HL-60 (cell line): ENCODE measurements around the gene TSPYL6.

ENCODE experiments used
- DNase-seq, 2 experiments: peaks; one replicate each; pipeline ENCODE4 v3.0.0-alpha.2; 2010 to 2020; ENCODE audit warnings: low read depth in 1 of 2, low spot score in 1 of 2
- H3K27ac ChIP-seq: fragments of 250-450 bp; sonication (Bioruptor Pico); replicated peaks from 2 replicates; pipeline ENCODE4 v1.5.1; 2020; ENCODE audit warnings: mild to moderate bottlenecking, moderate library complexity
- H3K27me3 ChIP-seq: fragments of 250-450 bp; sonication (Bioruptor Pico); 2 replicates; pipeline ENCODE4 v1.5.1; 2021; ENCODE audit warnings: mild to moderate bottlenecking, moderate library complexity; ENCODE audit not compliant: insufficient read depth, poor library complexity, severe bottlenecking
- H3K4me3 ChIP-seq: replicated peaks from 2 replicates; pipeline ENCODE4 v1.5.1; 2011; ENCODE audit warnings: mild to moderate bottlenecking, control low read depth, low read length; ENCODE audit not compliant: insufficient read depth
- GABPA ChIP-seq: IDR thresholded peaks from 2 replicates; pipeline ENCODE4 v1.6.1; 2012; ENCODE audit warnings: low read depth
- POLR2AphosphoS5 ChIP-seq: IDR thresholded peaks from 2 replicates; pipeline ENCODE4 v1.6.1; 2012; ENCODE audit warnings: low read depth
- REST ChIP-seq: IDR thresholded peaks from 2 replicates; pipeline ENCODE4 v1.6.1; 2012; ENCODE audit warnings: low read depth; ENCODE audit not compliant: insufficient replicate concordance
- SPI1 ChIP-seq: IDR thresholded peaks from 2 replicates; pipeline ENCODE4 v1.6.1; 2012; ENCODE audit warnings: low read depth, mild to moderate bottlenecking, borderline replicate concordance
- TF ChIP-seq, protein P1 (sequence below): IDR thresholded peaks from one replicate; pipeline ENCODE4 v1.5.1; 2011; ENCODE audit warnings: low read length, control low read depth, inconsistent platforms; ENCODE audit not compliant: insufficient read depth

TSPYL6 gene

GRCh38 chr2:54287532-54287931, 31.5 kb upstream of the TSPYL6 start:
- TF ChIP-seq REST (no peak), POLR2AphosphoS5 (no peak), GABPA (no peak), SPI1 (no peak)
- TF ChIP-seq, protein P1, sequence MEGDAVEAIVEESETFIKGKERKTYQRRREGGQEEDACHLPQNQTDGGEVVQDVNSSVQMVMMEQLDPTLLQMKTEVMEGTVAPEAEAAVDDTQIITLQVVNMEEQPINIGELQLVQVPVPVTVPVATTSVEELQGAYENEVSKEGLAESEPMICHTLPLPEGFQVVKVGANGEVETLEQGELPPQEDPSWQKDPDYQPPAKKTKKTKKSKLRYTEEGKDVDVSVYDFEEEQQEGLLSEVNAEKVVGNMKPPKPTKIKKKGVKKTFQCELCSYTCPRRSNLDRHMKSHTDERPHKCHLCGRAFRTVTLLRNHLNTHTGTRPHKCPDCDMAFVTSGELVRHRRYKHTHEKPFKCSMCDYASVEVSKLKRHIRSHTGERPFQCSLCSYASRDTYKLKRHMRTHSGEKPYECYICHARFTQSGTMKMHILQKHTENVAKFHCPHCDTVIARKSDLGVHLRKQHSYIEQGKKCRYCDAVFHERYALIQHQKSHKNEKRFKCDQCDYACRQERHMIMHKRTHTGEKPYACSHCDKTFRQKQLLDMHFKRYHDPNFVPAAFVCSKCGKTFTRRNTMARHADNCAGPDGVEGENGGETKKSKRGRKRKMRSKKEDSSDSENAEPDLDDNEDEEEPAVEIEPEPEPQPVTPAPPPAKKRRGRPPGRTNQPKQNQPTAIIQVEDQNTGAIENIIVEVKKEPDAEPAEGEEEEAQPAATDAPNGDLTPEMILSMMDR: no peak
- Histone ChIP-seq H3K4me3 (no peak overlapping the region), H3K27ac (no peak overlapping the region), H3K27me3 (no peaks in the 10 kb centered on the region)
- DNase-seq: no peak

DNA sequence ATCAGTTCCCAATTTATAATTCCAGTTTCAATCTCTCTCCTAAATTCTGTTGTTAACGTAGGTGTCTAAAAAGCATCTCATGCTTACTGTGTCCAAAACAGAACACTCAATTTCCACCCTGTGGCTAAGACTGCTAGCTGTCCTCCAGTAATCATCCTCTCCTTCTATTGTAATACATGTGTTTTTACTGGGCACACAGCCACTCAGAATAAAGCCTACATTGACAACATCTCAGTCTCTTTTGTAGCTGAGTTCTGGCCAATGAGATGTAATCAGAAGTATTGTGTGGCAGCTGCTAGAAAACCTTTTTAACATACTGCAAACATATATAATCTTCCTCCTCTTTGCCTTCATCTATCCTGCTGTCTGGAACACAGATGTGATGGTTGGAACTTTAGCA, 29.4 kb upstream of the TSPYL6 start:
- TF ChIP-seq SPI1 (no peak), GABPA (no peak)
- no peak for DNase-seq
- H3K4me3 ChIP-seq: no peak overlapping the region
- H3K27ac ChIP-seq: no peak overlapping the region
- H3K27me3 ChIP-seq: no peaks in the 10 kb centered on the region

GRCh38 chr2:54284826-54285225, 28.8 kb upstream of the TSPYL6 start:
- Histone ChIP-seq H3K27ac (no peak overlapping the region), H3K4me3 (no peak overlapping the region), H3K27me3 (no peaks in the 10 kb centered on the region)
- TF ChIP-seq POLR2AphosphoS5 (no peak), REST (no peak), SPI1 (no peak), GABPA (no peak)
- TF ChIP-seq, protein P1: no peak
- no peak for DNase-seq

DNA sequence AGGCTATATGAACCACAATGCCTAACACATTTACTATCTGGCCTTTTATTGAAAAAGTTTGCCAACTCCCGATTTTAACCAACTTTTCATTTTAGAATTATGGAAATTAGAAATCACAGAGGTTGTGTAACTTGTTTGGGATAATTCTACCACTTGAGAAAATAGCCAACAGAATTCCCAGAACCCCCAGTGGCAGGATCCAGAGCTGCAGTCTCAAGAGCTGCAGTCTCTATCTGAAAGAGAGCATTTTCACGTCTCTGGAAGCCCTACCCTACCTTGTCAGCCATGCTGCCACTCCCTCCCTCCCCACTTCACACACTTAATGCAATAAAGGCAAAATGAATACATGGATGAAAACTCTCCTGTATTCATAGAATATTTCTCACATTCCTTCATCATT, 23.4 kb upstream of the TSPYL6 start:
- TF ChIP-seq SPI1 (no peak), POLR2AphosphoS5 (no peak), GABPA (no peak)

DNA sequence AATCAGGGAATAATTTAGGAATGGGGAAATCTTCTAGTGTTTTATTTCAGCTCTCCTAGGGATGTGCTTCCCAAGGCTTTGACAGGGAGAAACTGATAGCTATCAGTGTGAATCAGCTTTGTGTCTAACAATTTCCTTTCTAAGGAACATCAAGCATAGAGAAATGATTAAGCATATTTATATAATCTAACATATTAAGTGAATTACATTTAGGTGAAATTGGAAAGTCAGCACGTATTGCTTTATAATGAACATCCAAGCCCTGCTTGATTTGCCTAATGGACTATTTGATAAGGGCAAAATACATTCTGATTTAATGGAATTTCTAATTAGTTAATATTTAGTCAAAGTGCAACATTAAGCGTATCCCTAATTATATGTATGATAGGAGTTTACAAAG, 19.5 kb upstream of the TSPYL6 start:
- Histone ChIP-seq H3K4me3 (no peak overlapping the region), H3K27me3 (no peaks in the 10 kb centered on the region), H3K27ac (no peak overlapping the region)
- no peak for TF ChIP-seq REST
- DNase-seq: no peak

More for the DNA sequence above, 23.4 kb upstream of the TSPYL6 start:
- no peaks in the 10 kb centered on the region for H3K27me3 ChIP-seq
- no peak overlapping the region for H3K27ac ChIP-seq
- no peak for DNase-seq
- no peak overlapping the region for H3K4me3 ChIP-seq
